GM18873 (cell line): Measurements from ENCODE around the gene TEX54.
"Not testable (repeated sequence)": the region's sequence is repeated elsewhere in the genome, so short reads cannot be mapped to it uniquely, and the experiment has no call there.

Source experiments
- ATAC-seq: cut with Tn5 transposase; IDR thresholded peaks from one replicate; pipeline ENCODE4 v1.9.1; 2021; ENCODE audit warnings: mild to moderate bottlenecking, moderate library complexity, moderate number of reproducible peaks; ENCODE audit not compliant: unreplicated experiment, low FRiP score

TEX54 gene

DNA sequence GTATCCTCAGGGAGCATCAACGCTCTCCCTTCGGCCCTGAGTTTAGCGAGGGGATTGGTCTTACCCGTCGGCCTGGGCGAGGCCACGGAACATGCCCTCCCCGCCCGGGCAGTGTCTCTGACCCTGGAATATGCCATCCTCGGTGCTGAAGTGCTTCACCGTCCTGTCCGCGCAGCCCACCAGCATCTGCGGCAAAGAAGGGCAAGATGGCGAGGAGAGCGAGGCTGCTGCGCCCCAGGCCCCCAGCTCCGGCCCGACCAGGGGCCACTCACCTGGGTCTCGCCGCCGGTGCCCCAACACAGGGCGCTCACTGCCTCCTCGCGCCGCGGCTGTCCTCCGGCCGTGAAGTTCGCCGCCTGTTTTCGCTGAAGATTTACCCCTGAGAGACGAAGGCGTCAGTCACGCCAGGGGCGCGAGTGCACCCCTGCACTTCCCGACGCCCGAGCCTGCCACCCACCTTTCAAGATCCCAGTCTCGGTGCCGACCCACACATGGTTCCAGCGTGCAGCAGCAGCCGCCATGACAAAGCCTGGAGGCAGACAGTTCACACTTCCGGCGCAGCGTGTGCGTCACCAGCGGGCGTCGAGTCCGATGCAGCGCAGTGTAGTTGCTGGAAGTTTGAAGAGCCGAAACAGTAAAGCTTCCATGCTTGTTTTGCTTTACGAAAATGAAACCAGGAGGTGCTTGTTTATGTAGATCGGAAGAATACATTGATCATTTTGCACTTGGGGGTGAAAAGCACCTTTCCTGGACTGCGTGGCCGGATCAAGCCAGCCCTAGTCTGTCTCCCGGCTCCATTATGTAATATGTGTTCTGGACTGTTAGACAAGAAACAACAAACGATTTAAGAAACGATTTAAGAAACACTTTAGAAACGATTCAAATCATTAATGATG is 6.7 kb upstream of the TEX54 start, which contains the start of gene WDR74:
WDR74 (minus strand) TSS at position 541 of the 896 bp plus-strand sequence; CDS start at position 521, 20 bp downstream.
- ATAC-seq: peak; percentile 46

DNA sequence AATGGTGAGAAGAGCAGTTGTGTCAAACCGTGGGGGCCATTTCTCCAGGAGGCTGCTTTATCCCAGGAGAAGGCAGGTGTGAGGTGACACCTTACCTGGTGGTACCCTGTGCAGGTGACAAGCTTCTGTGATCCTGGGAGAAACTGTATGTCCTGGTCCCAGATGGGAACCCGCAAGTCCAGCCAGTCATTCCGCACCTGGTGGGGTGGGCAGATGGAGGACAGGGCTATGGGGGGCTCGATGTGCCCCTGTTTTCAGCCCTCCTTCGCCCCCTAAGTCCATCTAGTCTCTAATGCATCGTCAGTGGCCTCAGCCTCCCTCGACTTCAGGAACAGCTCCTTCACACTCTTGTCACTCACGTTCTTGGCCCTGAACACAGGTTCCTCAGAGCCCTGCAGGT is 2.7 kb upstream of the TEX54 start:
- no peak for ATAC-seq

DNA sequence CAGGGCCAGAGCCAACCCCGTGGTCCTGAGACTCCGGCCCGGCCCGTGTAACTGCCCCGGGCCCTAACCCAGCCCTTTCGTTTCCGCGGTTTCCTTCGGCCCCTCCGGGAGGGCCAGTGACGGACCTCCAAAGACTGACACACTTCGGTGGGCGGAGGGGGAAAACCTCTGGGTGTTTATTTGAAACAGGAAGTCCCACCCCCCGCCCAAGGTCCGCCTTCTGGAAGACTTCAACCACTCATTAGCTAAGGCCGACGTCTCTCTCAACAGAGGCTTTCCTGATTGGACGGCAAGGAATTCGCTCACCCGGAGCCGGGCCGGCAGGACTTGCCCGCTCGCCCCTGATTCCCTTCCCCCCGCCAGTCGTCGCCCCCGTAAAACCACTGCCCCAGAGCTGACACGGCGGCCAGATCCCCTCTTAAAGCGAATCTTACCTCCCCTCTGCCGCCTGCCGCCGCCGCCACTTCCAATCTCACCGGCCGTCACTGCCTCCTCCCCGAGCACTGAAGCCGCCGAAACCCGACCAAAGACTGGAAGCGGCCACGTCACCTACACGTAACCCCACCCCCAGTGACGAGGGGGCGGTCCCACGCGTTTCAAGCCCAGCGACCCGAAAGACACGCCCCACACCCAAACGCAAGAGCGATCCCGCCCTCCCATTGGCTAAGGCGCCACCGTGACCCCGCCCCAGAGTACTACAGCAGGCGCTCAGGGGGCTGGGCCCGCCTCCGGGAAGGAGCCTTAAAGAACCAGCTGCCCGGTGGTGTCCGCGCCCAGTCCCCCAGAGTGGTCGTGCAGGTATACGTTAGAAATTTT is 913 bp downstream of the TEX54 start, which contains the start of gene STX5:
STX5 (minus strand) TSS at position 532 of the 816 bp plus-strand sequence. CDS start 808 bp downstream, outside the sequence.
- peak; percentile 67 for ATAC-seq

DNA sequence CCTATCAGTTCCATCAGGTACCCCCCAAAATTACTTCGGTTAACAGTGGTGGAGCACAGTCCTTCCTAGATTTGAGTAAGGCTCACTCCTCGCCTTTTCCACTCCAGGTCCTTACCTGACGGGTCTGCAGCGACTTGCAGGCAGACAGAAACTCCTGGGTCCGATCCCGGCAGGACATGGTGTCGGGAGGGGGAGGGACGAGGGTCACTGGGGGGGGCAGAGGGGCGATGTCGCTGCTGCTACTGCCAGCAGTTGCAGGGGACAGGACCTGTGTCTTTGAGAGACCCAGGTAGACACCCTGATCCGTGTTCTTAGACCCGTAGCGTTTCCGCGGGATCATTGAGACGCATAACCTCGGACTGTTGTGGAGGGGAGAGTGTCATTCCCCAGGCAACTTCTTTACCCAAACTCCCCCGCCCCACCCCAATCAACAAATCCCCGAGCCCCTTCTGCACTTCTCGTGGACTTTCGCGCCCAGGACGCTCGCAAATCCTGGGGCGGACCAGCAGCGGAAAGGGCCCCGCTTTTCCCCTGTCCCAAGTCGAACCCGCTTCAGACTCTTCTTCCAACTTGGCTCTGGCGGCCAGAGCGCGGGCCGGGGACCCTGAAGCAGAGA is 1.6 kb downstream of the TEX54 start:
- ATAC-seq: no peak

DNA sequence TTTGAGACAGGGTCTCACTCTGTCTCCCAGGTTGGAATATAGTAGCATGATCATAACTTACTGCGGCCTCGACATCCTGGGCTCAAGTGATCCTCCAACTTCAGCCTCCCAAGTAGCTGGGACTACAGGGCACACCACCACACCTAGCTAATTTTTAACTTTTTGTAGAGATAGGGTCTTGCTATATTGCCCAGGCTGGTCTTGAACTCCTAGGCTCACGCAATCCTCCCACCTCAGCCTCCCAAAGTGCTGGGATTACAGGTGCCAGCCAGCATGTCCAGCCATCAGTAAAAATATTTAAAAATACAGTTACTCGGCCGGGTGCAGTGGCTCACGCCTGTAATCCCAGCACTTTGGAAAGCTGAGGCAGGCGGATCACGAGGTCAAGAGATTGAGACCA is 4.5 kb downstream of the TEX54 start:
- ATAC-seq: not testable (repeated sequence)

DNA sequence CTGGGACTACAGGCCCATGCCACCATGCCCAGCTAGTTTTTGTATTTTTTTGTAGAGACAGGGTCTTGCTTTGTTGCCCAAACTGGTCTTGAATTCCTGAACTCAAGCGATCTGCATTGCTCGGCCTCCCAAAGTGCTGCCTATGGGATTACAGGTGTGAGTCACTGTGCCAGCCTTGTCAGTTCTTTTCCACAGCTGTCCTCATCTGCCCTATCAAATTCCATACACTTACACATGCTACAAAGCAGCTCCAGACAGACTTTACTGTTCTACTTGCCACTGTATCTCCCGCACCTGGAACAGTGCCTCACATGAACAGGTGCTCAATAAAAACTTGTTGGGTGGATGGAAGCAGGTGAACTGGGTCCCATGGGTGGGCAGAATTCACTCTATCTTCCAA is 9.0 kb downstream of the TEX54 start:
- no peak for ATAC-seq

DNA sequence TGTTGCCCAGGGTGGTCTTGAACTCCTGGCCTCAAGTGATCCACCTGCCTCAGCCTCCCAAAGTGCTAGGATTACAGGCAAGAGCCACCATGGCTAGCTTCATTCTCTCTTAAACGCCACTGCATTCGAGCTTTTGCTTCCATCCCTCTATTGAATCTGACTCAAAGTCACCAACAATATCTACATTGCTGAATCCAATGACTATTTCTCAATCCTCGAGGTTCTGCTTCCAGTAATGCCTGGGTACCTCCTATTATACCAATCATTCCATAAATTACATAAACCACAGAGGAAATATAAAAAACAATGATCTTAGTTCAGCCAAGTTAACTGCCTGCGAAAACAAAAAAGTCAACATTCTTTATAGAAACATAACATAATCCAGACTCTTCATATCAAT is 15.5 kb downstream of the TEX54 start:
- no peak for ATAC-seq

DNA sequence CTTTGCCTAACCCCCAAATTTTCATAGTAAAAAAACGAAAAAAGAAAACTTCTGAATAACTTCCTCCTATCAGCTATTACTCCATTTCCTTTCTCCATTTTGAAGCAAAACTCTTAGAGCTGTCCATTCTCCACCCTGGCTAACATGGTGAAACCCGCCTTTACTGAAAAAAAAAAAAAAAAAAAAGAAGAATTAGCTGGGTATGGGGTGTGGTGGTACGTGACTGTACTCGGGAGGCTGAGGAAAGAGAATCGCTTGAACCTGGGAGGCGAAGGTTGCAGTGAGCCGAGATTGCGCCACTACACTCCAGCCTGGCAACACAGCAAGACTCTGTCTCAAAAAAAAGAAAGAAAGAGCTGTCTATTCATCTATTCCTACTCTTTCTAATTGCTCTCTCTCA is 16.1 kb downstream of the TEX54 start:
- no peak for ATAC-seq

DNA sequence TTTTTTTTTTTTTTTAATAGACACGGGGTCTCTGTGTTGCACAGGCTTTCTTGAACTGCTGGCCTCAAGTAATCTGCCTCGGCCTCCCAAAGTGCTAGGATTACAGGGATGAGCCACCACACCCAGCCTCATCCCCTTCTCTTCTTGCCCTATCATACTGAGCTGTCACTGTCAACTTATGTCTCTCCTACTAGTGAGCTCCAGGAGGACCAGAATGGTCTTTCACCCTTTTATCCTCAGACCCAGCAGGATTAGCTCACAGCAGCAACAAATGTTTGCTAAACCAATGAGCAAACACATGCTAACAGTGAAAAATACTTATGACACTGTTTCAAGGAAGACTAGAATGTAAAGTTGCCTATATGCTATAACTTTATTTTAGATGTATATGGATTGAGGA is 21.0 kb downstream of the TEX54 start:
- ATAC-seq: no peak

DNA sequence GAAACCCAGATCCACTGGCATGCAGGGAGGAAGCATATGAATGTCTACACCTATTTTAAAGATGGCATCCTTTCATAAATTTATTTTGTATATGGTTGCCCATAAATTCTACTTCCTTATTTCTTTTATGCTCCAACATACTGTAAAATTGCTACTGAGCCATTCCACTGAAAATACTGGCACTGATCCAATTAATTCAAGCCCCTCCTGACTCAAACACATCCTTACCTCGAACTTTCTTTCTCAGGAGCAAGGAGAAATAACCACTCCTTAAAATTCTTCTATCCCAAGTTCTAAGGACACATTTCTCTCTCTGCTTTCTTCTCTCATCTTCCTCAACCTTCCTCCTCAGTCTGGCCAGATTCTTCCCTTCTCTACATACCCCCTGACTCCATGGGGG is 21.9 kb downstream of the TEX54 start:
- ATAC-seq: no peak

DNA sequence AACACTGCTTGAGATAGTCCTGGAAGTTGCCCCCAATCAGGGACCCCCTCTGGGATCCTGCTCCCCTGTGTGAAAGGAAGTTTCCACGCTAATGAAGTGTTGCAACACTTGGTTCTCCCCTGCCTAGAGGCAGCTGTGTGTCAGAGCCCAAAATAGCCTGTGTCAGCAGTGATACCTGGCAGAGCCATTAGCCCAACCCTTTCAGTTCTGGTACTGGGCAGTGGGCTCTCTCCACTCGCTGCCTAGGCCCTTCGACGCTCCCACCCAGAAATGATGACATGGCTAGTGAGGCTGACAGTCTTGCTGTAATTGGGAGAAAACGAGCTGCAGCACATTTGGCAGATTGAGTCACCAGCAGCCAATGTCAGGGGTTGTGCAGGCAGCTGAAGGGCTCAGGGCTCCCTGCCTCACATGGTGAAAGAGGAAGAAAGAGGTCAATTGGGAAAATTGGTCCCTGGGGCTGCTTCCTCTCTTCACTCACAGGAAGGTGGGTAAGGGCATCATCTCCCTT is 26.0 kb downstream of the TEX54 start:
- ATAC-seq: no peak

DNA sequence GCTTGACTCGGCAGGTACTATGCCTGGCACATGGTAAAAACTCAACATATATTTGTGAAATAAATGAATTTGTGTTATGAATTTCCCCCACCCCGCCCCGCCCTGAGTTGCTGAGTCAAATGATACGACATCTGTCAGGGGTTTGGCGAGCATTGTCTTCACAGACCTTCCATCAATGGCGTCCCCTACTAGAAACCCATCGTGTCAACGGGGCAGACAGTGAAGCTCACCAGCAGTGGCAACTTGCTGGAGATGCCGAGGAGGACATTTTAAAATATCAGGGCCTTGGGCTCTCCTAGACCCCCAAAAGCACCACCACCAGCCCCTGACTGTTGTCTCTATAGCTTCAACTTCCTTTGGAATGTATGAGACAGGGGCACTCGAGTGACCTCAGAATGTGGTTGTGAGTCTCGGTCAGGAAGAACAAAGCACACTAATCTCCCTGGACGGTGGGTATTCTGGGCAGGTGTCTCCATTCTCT is 26.6 kb downstream of the TEX54 start:
- no peak for ATAC-seq

DNA sequence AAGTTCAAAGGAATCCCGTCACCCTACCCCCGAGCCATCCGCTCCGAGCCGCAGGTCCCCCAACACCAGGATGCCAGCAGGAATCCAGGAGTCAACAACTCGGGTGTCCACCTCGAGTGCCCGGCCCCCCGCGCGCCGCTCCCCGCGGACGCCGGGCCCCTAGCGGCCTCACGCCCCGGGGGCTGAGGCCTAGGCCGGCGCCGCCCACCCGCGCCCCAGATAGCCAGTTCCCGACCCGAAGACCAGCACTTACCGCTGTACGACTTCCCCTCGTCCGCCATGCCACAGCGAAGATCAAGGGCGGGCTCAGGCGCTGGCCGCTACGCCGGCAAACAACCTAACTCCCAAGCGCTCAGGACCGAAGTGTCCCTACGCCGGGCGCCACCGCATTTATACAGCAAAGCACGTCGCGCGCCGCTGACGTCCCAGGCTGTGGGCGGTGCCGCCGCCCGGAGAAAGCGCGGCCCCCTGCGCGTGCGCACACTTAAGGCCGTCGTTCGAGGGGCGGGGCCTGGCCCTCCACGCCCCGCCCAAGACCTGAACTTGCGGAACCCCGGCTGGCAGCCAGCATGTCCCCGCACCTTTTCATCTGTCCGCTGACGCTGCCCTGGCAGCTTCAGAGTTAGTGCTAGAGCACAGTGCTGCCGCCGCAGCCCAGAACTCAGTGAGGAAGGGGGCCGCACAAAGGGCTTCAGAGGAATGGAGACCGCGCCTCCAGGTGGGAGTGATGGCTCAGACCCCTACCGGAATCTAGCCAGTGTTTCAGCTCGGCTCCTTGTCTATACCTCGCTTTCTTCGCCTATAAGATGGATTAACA is 27.4 kb downstream of the TEX54 start, which contains the start of gene NXF1:
NXF1 (minus strand) TSS at position 365 of the 817 bp plus-strand sequence; CDS start at position 281, 84 bp downstream.
- peak; percentile 78 for ATAC-seq

DNA sequence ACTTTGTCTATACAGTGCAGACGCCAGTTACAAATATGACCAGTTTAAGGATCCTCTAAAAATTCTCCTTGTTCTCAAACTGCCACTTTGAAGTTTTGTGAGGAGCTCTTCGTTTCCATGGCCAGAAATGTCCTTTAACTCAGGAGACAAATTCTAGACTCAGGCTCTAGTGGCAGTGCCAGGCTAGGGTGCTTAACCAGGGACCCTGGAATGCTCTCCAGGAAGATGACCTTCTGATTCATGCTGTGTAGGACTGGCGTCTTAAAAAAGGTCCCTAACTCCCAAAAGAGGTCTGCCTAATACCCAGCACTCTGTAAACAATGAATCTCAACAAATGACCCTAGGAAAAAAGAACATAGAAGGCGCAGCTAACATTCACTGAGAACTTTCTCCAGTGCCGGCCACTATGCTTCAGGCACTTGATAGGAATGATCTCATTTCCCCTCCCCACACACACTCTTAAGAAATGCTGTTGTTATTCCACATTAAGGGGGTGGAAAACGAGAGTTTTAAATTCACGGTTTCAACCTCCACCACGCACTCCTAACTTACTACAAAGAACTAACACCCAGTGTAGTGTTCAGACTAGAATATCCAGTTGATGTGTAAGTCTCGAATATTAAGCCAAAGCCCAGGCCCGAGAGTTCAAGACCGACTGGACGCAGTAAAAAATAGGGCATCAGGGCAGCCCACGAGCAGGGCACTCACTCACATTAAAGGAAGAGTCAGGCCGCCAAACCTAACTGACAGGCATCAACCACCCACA is 28.1 kb downstream of the TEX54 start:
- peak; percentile 9 for ATAC-seq

DNA sequence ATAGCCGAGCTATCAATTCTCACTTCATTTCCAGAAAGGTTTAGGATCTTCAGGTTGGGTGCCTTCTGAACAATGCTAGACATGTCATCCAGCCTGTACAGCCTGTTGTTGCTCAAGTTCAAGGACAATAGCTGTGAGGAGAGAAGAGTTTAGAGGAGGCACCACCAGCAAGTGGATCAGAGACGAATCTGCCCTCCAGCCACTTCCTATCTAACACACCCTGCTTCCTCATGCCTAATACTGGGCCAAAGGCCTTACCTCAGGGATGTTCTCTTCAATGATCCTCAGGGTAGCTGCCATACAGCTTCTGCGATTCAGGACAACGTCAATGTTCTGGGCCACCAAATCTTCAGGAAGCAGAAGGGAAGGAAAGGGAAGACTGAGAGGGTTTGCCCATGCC is 31.6 kb downstream of the TEX54 start:
- ATAC-seq: no peak

DNA sequence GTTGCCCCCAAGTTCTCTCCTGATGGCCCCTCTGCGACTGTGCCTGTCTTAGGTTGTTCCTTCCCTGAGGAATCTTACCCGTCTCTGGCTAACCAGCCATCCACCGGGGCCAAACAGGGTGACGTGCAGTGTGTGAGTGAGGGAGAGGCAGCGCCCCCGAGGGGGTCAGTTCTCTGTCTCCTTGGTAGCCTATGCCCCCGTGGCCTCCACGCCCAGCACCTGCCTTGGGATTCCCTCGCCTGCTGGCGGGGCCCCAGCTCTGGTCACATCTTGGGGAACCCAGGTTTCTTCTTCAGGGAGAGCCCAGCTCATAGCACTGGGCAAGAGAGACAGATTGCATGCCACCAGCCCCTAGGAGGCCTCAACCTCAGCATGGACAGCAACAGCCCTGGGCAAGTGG is 33.2 kb downstream of the TEX54 start:
- no peak for ATAC-seq

DNA sequence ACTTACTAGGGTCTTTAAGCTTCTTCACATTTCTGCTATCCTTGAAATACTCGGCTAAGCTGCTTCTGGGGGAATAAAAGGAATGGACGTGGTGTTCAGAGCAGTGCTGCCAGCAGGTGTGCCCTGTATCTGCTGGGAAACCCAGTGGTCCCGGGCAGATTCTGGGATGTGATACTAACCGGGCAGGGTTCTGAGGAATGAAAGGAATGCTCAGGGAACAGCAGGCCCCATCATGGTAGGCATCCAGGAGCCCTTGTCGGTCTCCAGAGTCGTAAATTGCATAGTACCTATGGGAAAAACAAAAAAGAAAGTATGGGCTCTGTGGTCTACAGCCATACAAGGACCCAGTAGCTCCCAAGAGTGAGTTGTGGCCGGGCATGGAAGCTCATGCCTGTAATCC is 36.4 kb downstream of the TEX54 start:
- no peak for ATAC-seq

DNA sequence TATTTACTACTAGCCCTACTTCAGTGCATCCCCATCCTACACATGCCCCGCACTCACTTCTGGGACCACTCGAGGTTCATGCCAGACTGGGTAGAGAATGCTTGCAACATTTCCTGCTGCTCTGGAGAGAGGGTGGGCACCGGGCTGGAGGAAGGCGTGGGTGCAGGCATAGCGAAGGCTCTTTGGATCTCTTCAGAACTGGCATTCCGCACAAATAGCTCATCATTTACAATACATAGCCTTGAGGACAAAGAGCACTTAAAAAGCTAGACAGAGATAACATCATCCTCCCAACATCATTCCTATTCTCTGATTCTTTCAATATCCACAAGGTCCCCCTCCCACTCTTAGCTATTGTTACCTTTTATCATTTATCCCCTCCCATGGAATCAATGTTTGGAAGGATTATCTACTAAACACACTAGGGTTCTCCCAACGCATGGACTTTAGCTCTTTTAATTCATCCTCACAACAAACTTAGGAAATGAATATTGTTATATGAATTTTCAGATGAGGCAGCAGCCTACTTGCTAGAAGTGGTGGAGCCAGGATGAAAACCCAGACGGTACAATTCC is 38.4 kb downstream of the TEX54 start:
- ATAC-seq: no peak

DNA sequence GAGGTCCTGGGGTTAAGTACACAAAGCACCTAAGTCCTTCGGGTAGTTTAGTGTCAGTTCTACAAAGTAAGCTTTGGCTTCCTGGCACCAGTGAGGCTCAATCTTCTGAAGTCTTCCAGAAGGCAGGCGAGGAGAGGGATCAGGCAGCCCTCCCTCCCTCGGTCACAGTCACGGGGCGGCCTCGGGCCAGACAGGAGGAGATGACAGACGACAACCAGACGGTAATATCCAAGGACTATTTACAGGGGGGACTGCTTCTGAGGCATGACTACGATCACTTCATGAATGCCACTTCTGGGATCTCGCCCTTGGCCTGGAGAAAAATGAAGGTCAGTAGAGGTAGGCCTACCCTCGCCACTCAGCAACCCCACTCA is 40.5 kb downstream of the TEX54 start:
- no peak for ATAC-seq
